Suprapubic skin (tissue), 4 donors: ENCODE data around the gene LRGUK. TPM values are rescaled to one million over a fixed set of nuclear protein-coding genes. Genes with fewer than 3 reads are reported as not detected.

Experiments
- DNase-seq, 2 donors: peaks; one replicate each; pipeline ENCODE4 v3.0.0-alpha.2; 2019; ENCODE audit warnings: low spot score in 2 of 2
- H3K27ac ChIP-seq: fragments of 200-600 bp; sonication (generic); one replicate; pipeline ENCODE4 v1.5.1; 2019
- H3K27me3 ChIP-seq: fragments of 200-600 bp; sonication (generic); one replicate; pipeline ENCODE4 v1.5.1; 2019
- H3K36me3 ChIP-seq: fragments of 200-600 bp; sonication (generic); one replicate; pipeline ENCODE4 v1.5.1; 2019
- H3K4me1 ChIP-seq: fragments of 200-600 bp; sonication (generic); one replicate; pipeline ENCODE4 v1.5.1; 2019
- H3K4me3 ChIP-seq: fragments of 200-600 bp; sonication (generic); one replicate; pipeline ENCODE4 v1.5.1; 2019; ENCODE audit warnings: mild to moderate bottlenecking
- H3K9me3 ChIP-seq: fragments of 200-600 bp; sonication (generic); one replicate; pipeline ENCODE4 v1.5.1; 2019
- EP300 ChIP-seq: sonication (generic); formaldehyde crosslinking; IDR thresholded peaks from one replicate; pipeline ENCODE4 v1.6.1; 2017; ENCODE audit warnings: antibody characterized with exemption
- POLR2A ChIP-seq, 2 donors: fragments of 450-650 bp; IDR thresholded peaks; one replicate each; pipeline ENCODE4 v1.6.1; 2017; ENCODE audit warnings: antibody characterized with exemption in 2 of 2, mild to moderate bottlenecking in 2 of 2, moderate library complexity in 2 of 2
- POLR2AphosphoS5 ChIP-seq, 3 donors: sonication (generic); formaldehyde crosslinking; IDR thresholded peaks; one replicate each; pipeline ENCODE4 v1.6.1; 2017; ENCODE audit warnings: antibody characterized with exemption in 3 of 3
- WGBS: methylation state at CpG from one replicate; pipeline ENCODE4 v1.1.5; 2018; 5-methylcytosine and 5-hydroxymethylcytosine counted together
- total RNA-seq, 4 donors: library from RNA; depleted of rRNA; stranded (reverse); fragments of >200 nt; gene quantifications; one replicate each; pipeline ENCODE4 v1.1.0, GENCODE V29; 2016
- TF ChIP-seq, protein P1 (sequence below), 2 donors: fragments of 200-600 bp in 1 of 2; fragments of 450-650 bp in 1 of 2; sonication (generic) in 1 of 2; IDR thresholded peaks; one replicate each; pipeline ENCODE4 v1.5.1; 2016 to 2019; ENCODE audit warnings: antibody characterized with exemption in 2 of 2, mild to moderate bottlenecking in 1 of 2, moderate library complexity in 1 of 2

The LRGUK gene
- total RNA-seq, 4 donors from 2014 or later, result 0.34 to 1.2 (median 0.91) TPM

DNA sequence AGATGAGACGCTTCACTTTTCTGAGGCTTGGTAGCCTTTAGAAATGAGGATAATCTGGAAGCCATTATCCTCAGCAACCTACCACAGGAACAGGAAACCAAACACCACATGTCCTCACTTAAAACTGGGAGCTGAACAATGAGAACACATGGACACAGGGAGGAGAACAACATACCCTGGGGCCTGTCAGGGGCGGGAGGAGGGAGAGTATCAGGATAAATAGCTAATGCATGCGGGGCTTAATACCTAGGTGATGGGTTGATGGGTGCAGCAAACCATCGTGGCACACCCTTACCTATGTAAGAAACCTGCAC lies 48.9 kb downstream of the LRGUK start:
- no peak for DNase-seq
- 57% methylated on average over 4 of the region's 4 CpGs for WGBS
- H3K4me3 ChIP-seq, result no peak overlapping the region
- peaks cover 3% of the 10 kb centered on the region for H3K4me1 ChIP-seq
- no peaks in the 10 kb centered on the region for H3K36me3 ChIP-seq
- H3K9me3 ChIP-seq, result no peaks in the 10 kb centered on the region
- TF ChIP-seq POLR2A (IDR thresholded peaks at IDR 0.05), result no peak
- TF ChIP-seq, protein P1, sequence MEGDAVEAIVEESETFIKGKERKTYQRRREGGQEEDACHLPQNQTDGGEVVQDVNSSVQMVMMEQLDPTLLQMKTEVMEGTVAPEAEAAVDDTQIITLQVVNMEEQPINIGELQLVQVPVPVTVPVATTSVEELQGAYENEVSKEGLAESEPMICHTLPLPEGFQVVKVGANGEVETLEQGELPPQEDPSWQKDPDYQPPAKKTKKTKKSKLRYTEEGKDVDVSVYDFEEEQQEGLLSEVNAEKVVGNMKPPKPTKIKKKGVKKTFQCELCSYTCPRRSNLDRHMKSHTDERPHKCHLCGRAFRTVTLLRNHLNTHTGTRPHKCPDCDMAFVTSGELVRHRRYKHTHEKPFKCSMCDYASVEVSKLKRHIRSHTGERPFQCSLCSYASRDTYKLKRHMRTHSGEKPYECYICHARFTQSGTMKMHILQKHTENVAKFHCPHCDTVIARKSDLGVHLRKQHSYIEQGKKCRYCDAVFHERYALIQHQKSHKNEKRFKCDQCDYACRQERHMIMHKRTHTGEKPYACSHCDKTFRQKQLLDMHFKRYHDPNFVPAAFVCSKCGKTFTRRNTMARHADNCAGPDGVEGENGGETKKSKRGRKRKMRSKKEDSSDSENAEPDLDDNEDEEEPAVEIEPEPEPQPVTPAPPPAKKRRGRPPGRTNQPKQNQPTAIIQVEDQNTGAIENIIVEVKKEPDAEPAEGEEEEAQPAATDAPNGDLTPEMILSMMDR (IDR thresholded peaks at IDR 0.05), result no peak
- TF ChIP-seq POLR2AphosphoS5 (IDR thresholded peaks at IDR 0.05), result no peak
- no peak for TF ChIP-seq EP300
- no peak overlapping the region for H3K27ac ChIP-seq
- no peaks in the 10 kb centered on the region for H3K27me3 ChIP-seq

GRCh38 chr7:134179036-134180011 lies 52.2 kb downstream of the LRGUK start:
- H3K4me1 ChIP-seq, result peaks cover 3% of the 10 kb centered on the region
- no peak overlapping the region for H3K4me3 ChIP-seq
- TF ChIP-seq EP300 (no peak), POLR2A (IDR thresholded peaks at IDR 0.05) (no peak), POLR2AphosphoS5 (IDR thresholded peaks at IDR 0.05) (no peak)
- TF ChIP-seq, protein P1 (IDR thresholded peaks at IDR 0.05), result no peak
- no peaks in the 10 kb centered on the region for H3K9me3 ChIP-seq
- no peaks in the 10 kb centered on the region for H3K36me3 ChIP-seq
- H3K27me3 ChIP-seq, result no peaks in the 10 kb centered on the region
- H3K27ac ChIP-seq, result no peak overlapping the region
- no peak for DNase-seq
- 81% methylated on average over 6 of the region's 6 CpGs for WGBS

- Histone ChIP-seq H3K36me3 (no peaks in the 10 kb centered on the region), H3K9me3 (no peaks in the 10 kb centered on the region), H3K4me3 (no peak overlapping the region), H3K27ac (no peak overlapping the region), H3K4me1 (no peaks in the 10 kb centered on the region), H3K27me3 (no peaks in the 10 kb centered on the region)
- no peak for DNase-seq
- no peak for TF ChIP-seq POLR2A (IDR thresholded peaks at IDR 0.05)
- TF ChIP-seq EP300, result no peak
- no peak for TF ChIP-seq POLR2AphosphoS5 (IDR thresholded peaks at IDR 0.05)
- TF ChIP-seq, protein P1 (IDR thresholded peaks at IDR 0.05), result no peak
- 83% methylated on average over 1 of the region's 1 CpG for WGBS
These were observed 53.2 kb downstream of the LRGUK start for GRCh38 chr7:134180376-134180775.

- DNase-seq, result no peak
- Histone ChIP-seq H3K36me3 (no peaks in the 10 kb centered on the region), H3K9me3 (no peaks in the 10 kb centered on the region), H3K27me3 (no peaks in the 10 kb centered on the region), H3K27ac (no peak overlapping the region), H3K4me3 (no peak overlapping the region), H3K4me1 (peaks cover 3% of the 10 kb centered on the region)
- TF ChIP-seq EP300 (no peak), POLR2A (IDR thresholded peaks at IDR 0.05) (no peak), POLR2AphosphoS5 (IDR thresholded peaks at IDR 0.05) (no peak)
- TF ChIP-seq, protein P1 (IDR thresholded peaks at IDR 0.05), result no peak
- WGBS, result 31% methylated on average over 3 of the region's 3 CpGs
These were observed 54.9 kb downstream of the LRGUK start for GRCh38 chr7:134182078-134182477.

- 52% methylated on average over 3 of the region's 3 CpGs for WGBS
These were observed 57.6 kb downstream of the LRGUK start for GRCh38 chr7:134184767-134185166.

More at GRCh38 chr7:134184767-134185166, 57.6 kb downstream of the LRGUK start:
- H3K4me1 ChIP-seq, result peaks cover 3% of the 10 kb centered on the region
- TF ChIP-seq POLR2AphosphoS5 (IDR thresholded peaks at IDR 0.05) (no peak), EP300 (no peak), POLR2A (IDR thresholded peaks at IDR 0.05) (no peak)
- TF ChIP-seq, protein P1 (IDR thresholded peaks at IDR 0.05), result no peak
- H3K4me3 ChIP-seq, result no peak overlapping the region
- no peaks in the 10 kb centered on the region for H3K36me3 ChIP-seq
- no peak for DNase-seq
- no peaks in the 10 kb centered on the region for H3K9me3 ChIP-seq
- no peaks in the 10 kb centered on the region for H3K27me3 ChIP-seq
- no peak overlapping the region for H3K27ac ChIP-seq
